ENCODE measurements around the gene GAL3ST3.

Gene GAL3ST3

GRCh38 chr11:66044757-66045156 is 4.2 kb downstream of the GAL3ST3 start:
- TF ChIP-seq CTCF (IDR thresholded peaks at IDR 0.05; ENCODE audit: low read length, missing control alignments): no peak
- DNase-seq (ENCODE audit: low read depth): no peak
- no peak overlapping the region for H3K4me3 ChIP-seq (replicated peaks; ENCODE audit: low read depth, low read length)

- DNase-seq (ENCODE audit: low read depth): no peak
- no peak overlapping the region for H3K4me3 ChIP-seq (replicated peaks; ENCODE audit: low read depth, low read length)
- no peak for TF ChIP-seq CTCF (IDR thresholded peaks at IDR 0.05; ENCODE audit: low read length, missing control alignments)
Measured at GRCh38 chr11:66042996-66043906, 5.7 kb downstream of the GAL3ST3 start.

GRCh38 chr11:66042227-66042995 is 6.5 kb downstream of the GAL3ST3 start:
- DNase-seq (ENCODE audit: low read depth): no peak
- no peak overlapping the region for H3K4me3 ChIP-seq (replicated peaks; ENCODE audit: low read depth, low read length)
- TF ChIP-seq CTCF (IDR thresholded peaks at IDR 0.05; ENCODE audit: low read length, missing control alignments): no peak

GRCh38 chr11:66039765-66040164 is 9.2 kb downstream of the GAL3ST3 start:
- no peak for TF ChIP-seq CTCF (IDR thresholded peaks at IDR 0.05; ENCODE audit: low read length, missing control alignments)
- H3K4me3 ChIP-seq (replicated peaks; ENCODE audit: low read depth, low read length): no peak overlapping the region
- no peak for DNase-seq (ENCODE audit: low read depth)

- TF ChIP-seq CTCF (IDR thresholded peaks at IDR 0.05; ENCODE audit: low read length, missing control alignments): no peak
- DNase-seq (ENCODE audit: low read depth): no peak
- H3K4me3 ChIP-seq (replicated peaks; ENCODE audit: low read depth, low read length): no peak overlapping the region
Measured at GRCh38 chr11:66037327-66037726, 11.6 kb downstream of the GAL3ST3 start.

GRCh38 chr11:66036334-66036710 is 12.6 kb downstream of the GAL3ST3 start:
- no peak for DNase-seq (ENCODE audit: low read depth)
- no peak for TF ChIP-seq CTCF (IDR thresholded peaks at IDR 0.05; ENCODE audit: low read length, missing control alignments)

More at GRCh38 chr11:66036334-66036710, 12.6 kb downstream of the GAL3ST3 start:
- H3K4me3 ChIP-seq (replicated peaks; ENCODE audit: low read depth, low read length): no peak overlapping the region

All from fibroblast of pulmonary artery (primary cell).